T-cell (primary cell): ENCODE measurements around the gene CUX1. TPM values are rescaled to one million over a fixed set of nuclear protein-coding genes. Genes with fewer than 3 reads are reported as not detected.
"Not testable (repeated sequence)": the region's sequence is repeated elsewhere in the genome, so short reads cannot be mapped to it uniquely, and the experiment has no call there.

ENCODE experiments used
- ATAC-seq, 4 experiments: fragments of 200-7000 bp in 3 of 4; fragments of 150-1000 bp in 1 of 4; cut with Tn5 transposase; replicated peaks in 1 of 4; 1 replicate in 3 of 4; 2 replicates in 1 of 4; pipeline ENCODE4 v1.10.0; 2021; ENCODE audit warnings: moderate library complexity in 3 of 4, mild to moderate bottlenecking in 2 of 4, moderate number of reproducible peaks in 1 of 4
- CTCF ChIA-PET, 2 donors: fragments of 300-600 bp; sonication (Branson Sonifier 250); formaldehyde crosslinking; loops; one replicate each; lab custom pipeline; 2022; ENCODE audit warnings: antibody characterized with exemption in 2 of 2; lab: Charles Lee
- POLR2A ChIA-PET, 2 donors: fragments of 300-600 bp; sonication (Branson Sonifier 250); formaldehyde crosslinking; loops; one replicate each; lab custom pipeline; 2022; ENCODE audit warnings: antibody characterized with exemption in 2 of 2; lab: Charles Lee
- DNase-seq, 35 experiments: peaks; one replicate each; pipeline versions ENCODE4 v3.0.0 to v3.0.0-alpha.2; 2013 to 2023
- H3K27ac ChIP-seq: one replicate; pipeline ENCODE4 v1.5.1; 2013; ENCODE audit warnings: low read length
- H3K27me3 ChIP-seq, 2 experiments: replicated peaks in 1 of 2; 1 replicate in 1 of 2; 2 replicates in 1 of 2; pipeline versions ENCODE4 v1.6.1 to v1.7.0; 2013; ENCODE audit warnings: low read length in 1 of 2, mixed read lengths in 1 of 2; ENCODE audit not compliant: control insufficient read depth in 2 of 2, insufficient read depth in 2 of 2; ENCODE audit errors: extremely low read depth in 1 of 2
- H3K36me3 ChIP-seq, 2 donors: 1 replicate in 1 of 2; 2 replicates in 1 of 2; pipeline versions ENCODE4 v1.6.1 to v1.7.0; 2013; ENCODE audit warnings: low read length in 1 of 2; ENCODE audit not compliant: control insufficient read depth in 2 of 2, insufficient read depth in 1 of 2; ENCODE audit errors: extremely low read depth in 1 of 2
- H3K4me1 ChIP-seq, 2 experiments: 1 replicate in 1 of 2; 2 replicates in 1 of 2; pipeline versions ENCODE4 v1.6.1 to v1.7.0; 2013; ENCODE audit warnings: low read length in 2 of 2, mixed read lengths in 1 of 2; ENCODE audit not compliant: insufficient read depth in 2 of 2, control insufficient read depth in 1 of 2; ENCODE audit errors: extremely low read depth in 1 of 2
- H3K4me3 ChIP-seq, 2 donors: 1 replicate in 1 of 2; 2 replicates in 1 of 2; pipeline versions ENCODE4 v1.5.1 to v1.7.0; 2013; ENCODE audit warnings: mild to moderate bottlenecking in 2 of 2, low read length in 1 of 2, moderate library complexity in 1 of 2; ENCODE audit not compliant: control insufficient read depth in 1 of 2; ENCODE audit errors: extremely low read depth in 1 of 2
- H3K9me3 ChIP-seq: 2 replicates; pipeline ENCODE4 v1.7.0; 2013
- H3K27ac Mint-ChIP-seq, 2 donors: one replicate each; pipeline ENCODE4 v1.8.0; 2020 to 2021; ENCODE audit warnings: mild to moderate bottlenecking in 2 of 2, mixed read lengths in 2 of 2
- H3K27me3 Mint-ChIP-seq, 2 donors: one replicate each; pipeline ENCODE4 v1.8.0; 2021 to 2022; ENCODE audit warnings: mixed read lengths in 2 of 2
- H3K36me3 Mint-ChIP-seq: one replicate; pipeline ENCODE4 v1.8.0; 2021; ENCODE audit warnings: mixed read lengths
- H3K4me1 Mint-ChIP-seq, 3 donors: one replicate each; pipeline ENCODE4 v1.8.0; 2020 to 2022; ENCODE audit warnings: mixed read lengths in 3 of 3, mild to moderate bottlenecking in 1 of 3
- H3K4me3 Mint-ChIP-seq, 3 donors: one replicate each; pipeline ENCODE4 v1.8.0; 2020 to 2022; ENCODE audit warnings: mild to moderate bottlenecking in 3 of 3, mixed read lengths in 3 of 3, moderate library complexity in 3 of 3
- H3K9me3 Mint-ChIP-seq, 3 donors: one replicate each; pipeline ENCODE4 v1.8.0; 2020 to 2022; ENCODE audit warnings: mixed read lengths in 3 of 3
- WGBS: methylation state at CpG from one replicate; pipeline ENCODE4 v1.1.5; 2013; ENCODE audit warnings: missing lambda C conversion rate; ENCODE audit not compliant: insufficient coverage; 5-methylcytosine and 5-hydroxymethylcytosine counted together
- total RNA-seq, 35 experiments: library from RNA in 6 of 35; stranded (reverse) in 6 of 35; fragments of 120-200 nt in 1 of 35; gene quantifications; one replicate each; pipeline versions ENCODE4 v1.2.1 to v1.2.4 and lab custom pipeline; 2013 to 2026

Gene CUX1
- total RNA-seq, 5 donors from 2014 or later (not counting 1 experiment from before 2014, with no cell fraction given) = 36.9 to 50.2 (median 42.8) TPM

GRCh38 chr7:101784292-101785127 is 32.9 kb upstream of the CUX1 start:
- no peaks in the 10 kb centered on the region for H3K27me3 Mint-ChIP-seq
- CTCF ChIA-PET = no interaction called here
- H3K36me3 ChIP-seq = no peaks in the 10 kb centered on the region
- no peak for DNase-seq
- no peak overlapping the region for H3K4me3 Mint-ChIP-seq
- no peaks in the 10 kb centered on the region for H3K9me3 Mint-ChIP-seq
- H3K27ac ChIP-seq = no peak overlapping the region
- H3K27ac Mint-ChIP-seq = no peak overlapping the region
- no peak overlapping the region for H3K4me3 ChIP-seq
- POLR2A ChIA-PET = no interaction called here
- peaks cover 0 to 7% (median 0%) of the 10 kb centered on the region in 3 donors for H3K4me1 Mint-ChIP-seq
- no peaks in the 10 kb centered on the region for H3K4me1 ChIP-seq
- WGBS = 55% methylated on average over 16 of the region's 21 CpGs
- no peak for ATAC-seq
- no peaks in the 10 kb centered on the region for H3K9me3 ChIP-seq
- H3K27me3 ChIP-seq = peaks cover 0 to 9% of the 10 kb centered on the region in 2 experiments
- no peaks in the 10 kb centered on the region for H3K36me3 Mint-ChIP-seq

GRCh38 chr7:101787864-101788263 is 29.6 kb upstream of the CUX1 start:
- Histone ChIP-seq H3K9me3 (no peaks in the 10 kb centered on the region), H3K4me1 (no peaks in the 10 kb centered on the region), H3K27me3 (peaks cover 0 to 6% of the 10 kb centered on the region in 2 experiments), H3K4me3 (no peak overlapping the region), H3K36me3 (no peaks in the 10 kb centered on the region), H3K27ac (no peak overlapping the region)
- ATAC-seq = no peak
- H3K36me3 Mint-ChIP-seq = no peaks in the 10 kb centered on the region
- peaks cover 0 to 7% (median 0%) of the 10 kb centered on the region in 3 donors for H3K4me1 Mint-ChIP-seq
- no peaks in the 10 kb centered on the region for H3K9me3 Mint-ChIP-seq
- no peak for DNase-seq
- POLR2A ChIA-PET = no interaction called here
- 100% methylated on average over 1 of the region's 1 CpG for WGBS
- CTCF ChIA-PET = no interaction called here
- no peaks in the 10 kb centered on the region for H3K27me3 Mint-ChIP-seq
- no peak overlapping the region for H3K4me3 Mint-ChIP-seq
- H3K27ac Mint-ChIP-seq = no peak overlapping the region

- no peaks in the 10 kb centered on the region for H3K36me3 Mint-ChIP-seq
- no peaks in the 10 kb centered on the region for H3K9me3 ChIP-seq
- H3K27ac Mint-ChIP-seq = no peak overlapping the region
- no CpG with 5 or more reads among the region's 1 CpG for WGBS
- no peaks in the 10 kb centered on the region for H3K9me3 Mint-ChIP-seq
- no peak overlapping the region for H3K27ac ChIP-seq
- ATAC-seq = no peak
- H3K4me1 Mint-ChIP-seq = peaks cover 0 to 7% (median 0%) of the 10 kb centered on the region in 3 donors
- H3K36me3 ChIP-seq = no peaks in the 10 kb centered on the region
- peaks cover 0 to 6% of the 10 kb centered on the region in 2 experiments for H3K27me3 ChIP-seq
- H3K4me1 ChIP-seq = no peaks in the 10 kb centered on the region
- CTCF ChIA-PET = no interaction called here
- H3K4me3 Mint-ChIP-seq = no peak overlapping the region
- H3K4me3 ChIP-seq = no peak overlapping the region
- DNase-seq = no peak
- no peaks in the 10 kb centered on the region for H3K27me3 Mint-ChIP-seq
- POLR2A ChIA-PET = no interaction called here
These were observed 28.9 kb upstream of the CUX1 start for GRCh38 chr7:101788517-101788916.

- Histone ChIP-seq H3K27ac (no peak overlapping the region), H3K27me3 (no peaks in the 10 kb centered on the region), H3K4me3 (no peak overlapping the region), H3K4me1 (no peaks in the 10 kb centered on the region), H3K9me3 (no peaks in the 10 kb centered on the region), H3K36me3 (no peaks in the 10 kb centered on the region)
- H3K4me1 Mint-ChIP-seq = no peaks in the 10 kb centered on the region
- no peak overlapping the region for H3K27ac Mint-ChIP-seq
- POLR2A ChIA-PET = interaction anchor here in 1 of 2 donors (0.7 kb wide), 1 partner anchor 233 kb away, joined by 5 read pairs; no protein-coding TSS in a partner anchor
- no peaks in the 10 kb centered on the region for H3K36me3 Mint-ChIP-seq
- H3K9me3 Mint-ChIP-seq = no peaks in the 10 kb centered on the region
- no peak overlapping the region for H3K4me3 Mint-ChIP-seq
- CTCF ChIA-PET = no interaction called here
- H3K27me3 Mint-ChIP-seq = no peaks in the 10 kb centered on the region
- WGBS = 100% methylated on average over 1 of the region's 10 CpGs
- ATAC-seq (no peak), DNase-seq (no peak)
These were observed 26.7 kb upstream of the CUX1 start for GRCh38 chr7:101790566-101791293.

- ATAC-seq = no peak
- no peaks in the 10 kb centered on the region for H3K27me3 ChIP-seq
- H3K9me3 ChIP-seq = no peaks in the 10 kb centered on the region
- CTCF ChIA-PET = interaction anchor here in 1 of 2 donors (0.6 kb wide), 2 partner anchors 96 to 344 kb away, joined by 3 read pairs; no protein-coding TSS in a partner anchor
- DNase-seq = no peak
- no peaks in the 10 kb centered on the region for H3K36me3 ChIP-seq
- H3K27ac ChIP-seq = no peak overlapping the region
- Mint-ChIP-seq H3K27me3 (peaks cover 0 to 3% of the 10 kb centered on the region in 2 donors), H3K4me1 (no peaks in the 10 kb centered on the region), H3K4me3 (no peak overlapping the region), H3K27ac (no peak overlapping the region), H3K36me3 (no peaks in the 10 kb centered on the region), H3K9me3 (no peaks in the 10 kb centered on the region)
- no peak overlapping the region for H3K4me3 ChIP-seq
- POLR2A ChIA-PET = no interaction called here
- WGBS = 96% methylated on average over 5 of the region's 9 CpGs
- H3K4me1 ChIP-seq = no peaks in the 10 kb centered on the region
These were observed 25.3 kb upstream of the CUX1 start for GRCh38 chr7:101792051-101792681.

GRCh38 chr7:101792682-101793071 is 24.7 kb upstream of the CUX1 start:
- DNase-seq, ATAC-seq, H3K4me3 ChIP-seq, H3K9me3 Mint-ChIP-seq, H3K27ac Mint-ChIP-seq, H3K27me3 Mint-ChIP-seq, H3K36me3 ChIP-seq, H3K4me1 ChIP-seq, POLR2A ChIA-PET, H3K9me3 ChIP-seq, H3K27me3 ChIP-seq, H3K27ac ChIP-seq, H3K36me3 Mint-ChIP-seq, H3K4me1 Mint-ChIP-seq, H3K4me3 Mint-ChIP-seq: not testable (repeated sequence)
- WGBS = 100% methylated on average over 3 of the region's 4 CpGs
- CTCF ChIA-PET = interaction anchor here in 1 of 2 donors (0.6 kb wide), 2 partner anchors 95 to 344 kb away, joined by 3 read pairs; no protein-coding TSS in a partner anchor
